ENCODE measurements around the gene TBC1D14.

- TF ChIP-seq PAX5 (IDR thresholded peaks at IDR 0.05; ENCODE audit: insufficient read depth, low read length, severe bottlenecking) (no peak), POLR2A (IDR thresholded peaks at IDR 0.05; ENCODE audit: low read depth, low read length) (no peak)
These were observed 824 bp downstream of the TBC1D14 start for GRCh38 chr4:6910340-6910959.

Measured in GM12891 (cell line).